Measurements from ENCODE around the gene KMT5B. TPM values are rescaled to one million over a fixed set of nuclear protein-coding genes. Genes with fewer than 3 reads are reported as not detected.

The KMT5B gene
- total RNA-seq, 1 experiment from 2014 or later, result 43.8 TPM

GRCh38 chr11:68121067-68121899 is 91.8 kb downstream of the KMT5B start, which contains the start of gene CHKA:
Gene CHKA (minus strand): TSS chr11:68121388. CDS start chr11:68121177, 211 bp downstream.
- no peaks in the 10 kb centered on the region for H3K9me3 Mint-ChIP-seq
- H3K27me3 Mint-ChIP-seq (ENCODE audit: low read depth), result no peaks in the 10 kb centered on the region
- TF ChIP-seq JUN (CRISPR knock-in tag; IDR thresholded peaks at IDR 0.05) (no peak), PRRX2 (CRISPR knock-in tag; IDR thresholded peaks at IDR 0.05) (no peak), TP53 (CRISPR knock-in tag; IDR thresholded peaks at IDR 0.05) (peak; percentile 73; the same call in 1 of the 2 replicates), MXD4 (CRISPR knock-in tag; IDR thresholded peaks at IDR 0.05; ENCODE audit: borderline replicate concordance) (no peak), USF2 (CRISPR knock-in tag; IDR thresholded peaks at IDR 0.05) (peak; percentile 49; the same call in 1 of the 2 replicates), JAZF1 (CRISPR knock-in tag; IDR thresholded peaks at IDR 0.05) (no peak), ZNF219 (CRISPR knock-in tag; IDR thresholded peaks at IDR 0.05; ENCODE audit: borderline replicate concordance) (no peak), ERG (CRISPR knock-in tag; IDR thresholded peaks at IDR 0.05) (no peak), FOXP1 (CRISPR knock-in tag; IDR thresholded peaks at IDR 0.05; ENCODE audit: borderline replicate concordance) (peak; percentile 43; the same call in 1 of the 2 replicates), NFYB (CRISPR knock-in tag; conservative IDR thresholded peaks at IDR 0.05; ENCODE audit: low read depth) (peak; percentile 94), E2F5 (CRISPR knock-in tag; IDR thresholded peaks at IDR 0.05) (peak; percentile 85), SP1 (CRISPR knock-in tag; conservative IDR thresholded peaks at IDR 0.05) (peak; percentile 94), ZNF232 (CRISPR knock-in tag; IDR thresholded peaks at IDR 0.05) (no peak), ZMAT4 (CRISPR knock-in tag; IDR thresholded peaks at IDR 0.05) (no peak), ZBTB21 (CRISPR knock-in tag; IDR thresholded peaks at IDR 0.05; ENCODE audit: borderline replicate concordance) (0 out of 2 replicates have a peak, but pooled peaks have one; percentile 45), ZNF281 (CRISPR knock-in tag; IDR thresholded peaks at IDR 0.05) (no peak), ETV6 (CRISPR knock-in tag; IDR thresholded peaks at IDR 0.05) (peak; percentile 65; the same call in 1 of the 2 replicates), KAT7 (CRISPR knock-in tag; IDR thresholded peaks at IDR 0.05; ENCODE audit: borderline replicate concordance) (0 out of 2 replicates have a peak, but pooled peaks have one; percentile 58), FOXP4 (CRISPR knock-in tag; IDR thresholded peaks at IDR 0.05) (peak; percentile 60; the same call in 1 of the 2 replicates), FOXK1 (CRISPR knock-in tag; IDR thresholded peaks at IDR 0.05) (peak; percentile 85), IRF1 (CRISPR knock-in tag; IDR thresholded peaks at IDR 0.05) (no peak), GABPB1 (CRISPR knock-in tag; IDR thresholded peaks at IDR 0.05) (0 out of 2 replicates have a peak, but pooled peaks have one; percentile 8), E2F1 (CRISPR knock-in tag; IDR thresholded peaks at IDR 0.05) (peak; percentile 73)
- H3K4me3 Mint-ChIP-seq, result peak within 1 kb of the TSS; percentile 96
- peak within 1 kb of the TSS; percentile 98 for H3K27ac Mint-ChIP-seq
- ATAC-seq (peak; percentile 91), DNase-seq (ENCODE audit: low spot score) (peak; percentile 95)
- ChIA-PET POLR2A (no interaction called here), CTCF (no interaction called here)
- peaks cover 8% of the 10 kb centered on the region for H3K36me3 Mint-ChIP-seq
- H3K4me1 Mint-ChIP-seq, result peaks cover 70% of the 10 kb centered on the region
